Measurements from ENCODE around the gene HLX. TPM values are rescaled to one million over a fixed set of nuclear protein-coding genes. Genes with fewer than 3 reads are reported as not detected.

The HLX gene
- total RNA-seq, 1 donor from 2014 or later: 2.3 TPM

DNA sequence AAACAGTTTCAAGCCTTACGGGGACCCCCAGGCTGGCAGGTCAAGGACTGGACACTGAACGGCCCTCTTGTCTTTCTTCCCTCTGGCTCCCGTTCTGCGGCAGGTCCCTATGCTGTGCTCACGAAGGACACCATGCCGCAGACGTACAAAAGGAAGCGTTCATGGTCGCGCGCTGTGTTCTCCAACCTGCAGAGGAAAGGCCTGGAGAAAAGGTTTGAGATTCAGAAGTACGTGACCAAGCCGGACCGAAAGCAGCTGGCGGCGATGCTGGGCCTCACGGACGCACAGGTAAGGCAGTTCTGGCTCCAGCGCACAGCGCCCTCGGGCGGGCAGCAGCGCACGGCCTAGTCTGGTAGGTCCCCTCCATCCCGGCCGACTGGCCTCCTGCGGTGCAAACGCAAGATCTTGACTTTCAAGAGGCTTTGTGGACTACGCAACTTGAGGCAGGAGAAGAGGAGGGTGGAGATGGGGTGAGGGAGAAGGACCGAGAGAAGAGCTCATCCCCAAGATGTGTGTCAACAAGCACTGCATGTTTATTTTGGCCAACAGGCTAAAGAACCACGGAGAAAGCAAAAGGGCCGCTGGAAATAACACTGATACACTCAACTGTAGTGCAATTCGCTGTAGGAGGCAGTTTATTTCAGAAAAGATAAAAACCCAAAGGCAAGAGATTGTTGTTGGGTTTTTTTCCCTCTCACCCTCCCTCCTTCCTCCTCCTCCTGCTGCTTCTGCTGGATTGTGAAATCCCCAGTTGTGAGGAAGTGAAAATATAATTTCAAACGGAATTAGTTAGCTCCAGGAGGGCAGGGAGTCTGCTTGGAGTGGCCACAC lies 3.0 kb downstream of the HLX start:
- no peaks in the 10 kb centered on the region for H3K9me3 Mint-ChIP-seq
- H3K4me1 Mint-ChIP-seq (ENCODE audit: unreplicated experiment): peaks cover 22% of the 10 kb centered on the region
- peak overlapping the region; percentile 57 for H3K4me3 Mint-ChIP-seq
- no peak for DNase-seq (ENCODE audit: extremely low spot score, unreplicated experiment)
- peak overlapping the region; percentile 51 for H3K27ac Mint-ChIP-seq
- peak; percentile 39 for TF ChIP-seq CTCF (conservative IDR thresholded peaks at IDR 0.05)
- no peaks in the 10 kb centered on the region for H3K36me3 Mint-ChIP-seq
- H3K27me3 Mint-ChIP-seq: peaks cover 95% of the 10 kb centered on the region

GRCh38 chr1:220884109-220884980 lies 5.1 kb downstream of the HLX start:
- peak; percentile 48 for TF ChIP-seq CTCF (conservative IDR thresholded peaks at IDR 0.05)
- no peak for DNase-seq (ENCODE audit: extremely low spot score, unreplicated experiment)
- H3K4me1 Mint-ChIP-seq (ENCODE audit: unreplicated experiment): peaks cover 18% of the 10 kb centered on the region
- peaks cover 95% of the 10 kb centered on the region for H3K27me3 Mint-ChIP-seq
- no peak overlapping the region for H3K27ac Mint-ChIP-seq
- H3K36me3 Mint-ChIP-seq: no peaks in the 10 kb centered on the region
- no peaks in the 10 kb centered on the region for H3K9me3 Mint-ChIP-seq
- peak overlapping the region; percentile 74 for H3K4me3 Mint-ChIP-seq

DNA sequence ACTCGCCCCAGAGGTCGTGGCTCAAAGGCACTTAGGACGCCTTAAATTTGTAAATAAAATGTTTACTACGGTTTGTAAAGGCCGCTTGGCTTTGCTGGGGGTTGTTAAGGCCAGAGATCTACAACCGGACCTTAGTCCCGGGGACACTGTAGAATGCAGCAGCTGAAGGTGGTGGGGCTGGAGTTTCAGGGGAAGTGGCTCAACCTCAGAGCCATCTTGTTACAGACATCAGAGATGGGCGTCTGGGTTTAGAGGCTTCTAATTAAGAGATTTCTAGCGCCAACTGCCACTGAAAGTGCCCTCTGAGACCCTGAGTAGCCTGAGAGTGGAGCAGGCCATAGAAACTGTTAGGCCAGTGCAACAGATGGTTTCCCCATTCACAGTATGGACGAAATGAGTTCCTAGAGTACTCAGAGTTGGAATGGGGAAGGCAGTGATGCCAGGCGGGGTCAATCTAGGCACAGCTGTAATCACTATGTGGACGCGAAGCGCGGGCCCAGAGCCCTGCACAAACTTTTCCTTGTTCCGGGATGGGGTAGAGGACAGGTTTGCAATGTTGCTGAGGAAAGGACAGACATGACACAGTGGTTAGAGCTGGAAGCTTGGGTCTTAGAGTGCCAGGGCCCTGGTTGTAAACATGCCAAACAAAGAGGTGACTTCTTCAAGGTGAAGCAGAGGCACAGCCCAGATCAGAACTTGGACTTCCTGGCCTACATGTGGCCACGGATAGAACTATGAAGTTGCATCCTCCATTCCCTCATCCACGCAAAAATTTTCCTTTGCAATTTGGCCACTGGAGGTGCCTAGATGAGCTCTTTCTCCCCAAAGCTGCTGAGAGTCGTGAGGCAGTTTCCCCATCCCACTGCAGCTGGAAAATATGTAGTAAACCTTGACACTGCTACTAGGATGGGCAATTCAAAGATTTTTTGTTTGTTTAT lies 6.0 kb downstream of the HLX start:
- Mint-ChIP-seq H3K27me3 (peaks cover 100% of the 10 kb centered on the region), H3K27ac (no peak overlapping the region), H3K4me3 (peak overlapping the region; percentile 74), H3K36me3 (no peaks in the 10 kb centered on the region), H3K4me1 (ENCODE audit: unreplicated experiment) (peaks cover 18% of the 10 kb centered on the region), H3K9me3 (no peaks in the 10 kb centered on the region)
- no peak for DNase-seq (ENCODE audit: extremely low spot score, unreplicated experiment)
- TF ChIP-seq CTCF (conservative IDR thresholded peaks at IDR 0.05): no peak

GRCh38 chr1:220885971-220886370 lies 6.7 kb downstream of the HLX start:
- Mint-ChIP-seq H3K4me1 (ENCODE audit: unreplicated experiment) (peaks cover 14% of the 10 kb centered on the region), H3K4me3 (no peak overlapping the region), H3K36me3 (no peaks in the 10 kb centered on the region), H3K27me3 (peaks cover 100% of the 10 kb centered on the region), H3K27ac (no peak overlapping the region), H3K9me3 (no peaks in the 10 kb centered on the region)
- no peak for TF ChIP-seq CTCF (conservative IDR thresholded peaks at IDR 0.05)
- DNase-seq (ENCODE audit: extremely low spot score, unreplicated experiment): no peak
